Heart left ventricle (tissue), 13 donors: ENCODE results near the gene HNF1A.

Experiments used
- CTCF ChIP-seq, 12 donors: fragments of 200-600 bp; sonication (generic) in 4 of 12; IDR thresholded peaks; one replicate each; pipeline versions ENCODE4 v1.5.0 to v1.8.0; 2018 to 2022; ENCODE audit warnings: antibody characterized with exemption in 12 of 12, mild to moderate bottlenecking in 5 of 12
- POLR2A ChIP-seq, 2 donors: fragments of 450-650 bp; IDR thresholded peaks; one replicate each; pipeline ENCODE4 v1.6.1; 2017; ENCODE audit warnings: antibody characterized with exemption in 2 of 2, mild to moderate bottlenecking in 2 of 2, moderate library complexity in 2 of 2
- donor health status: ischemic (EF 13 %, LVEDD 7.1; RV severe dilation, severe dysfunction).
- donor health status: DM: no; HTN: yes; CAD: no.
- donor health status: DM: no; HTN: no; CAD: no.
- donor health status: ischemic (EF 25% LVEDD 6.9; RV normal size, moderate dysfunction).
- donor health status: ischemic (EF 25% LVEDD 5.7; RV mildly dilated, moderate dysfunction).
- donor health status: ischemic (EF 35%, LVEDD 5.7; RV mildly dilated, moderate dysfunction).
- donor health status: nonischemic (EF 11% LVEDD 7.7; RV severe dilation, severe dysfunction).
- donor health status: DM: yes; HTN: yes; CAD: no.
- donor health status: PGD.
- donor health status: ischemic (EF 29% LVEDD 5.4; RV normal size, mild dysfunction).
- donor health status: nonischemic (EF 23%, LVEDD 6.1; RV moderate dilation, normal function).

- TF ChIP-seq POLR2A (IDR thresholded peaks at IDR 0.05) (no peak), CTCF (IDR thresholded peaks at IDR 0.05) (peak in 10 of 12 donors; percentile 14 to 56 (median 40))
These were observed 27.0 kb downstream of the HNF1A start for GRCh38 chr12:121005346-121005815.
